GM23338 (cell line): ENCODE measurements around the gene SYNDIG1.

Source experiments
- CREB1 ChIP-seq: fragments of 250-450 bp; sonication (Bioruptor Pico); IDR thresholded peaks from 2 replicates; pipeline ENCODE4 v1.5.0; 2020; ENCODE audit warnings: low read depth, mild to moderate bottlenecking, moderate library complexity
- ETS1 ChIP-seq: IDR thresholded peaks from 2 replicates; pipeline ENCODE4 v1.6.1; 2016; ENCODE audit warnings: antibody characterized with exemption
- EZH2 ChIP-seq: fragments of 200-600 bp; sonication (generic); IDR thresholded peaks from one replicate; pipeline ENCODE4 v1.8.0; 2017; ENCODE audit warnings: antibody characterized with exemption, mild to moderate bottlenecking, low read depth; ENCODE audit not compliant: unreplicated experiment
- EZH2phosphoT487 ChIP-seq: fragments of 200-600 bp; sonication (generic); IDR thresholded peaks from one replicate; pipeline ENCODE4 v1.8.1; 2018; ENCODE audit warnings: antibody characterized with exemption; ENCODE audit not compliant: unreplicated experiment
- POLR2AphosphoS5 ChIP-seq: IDR thresholded peaks from 2 replicates; pipeline ENCODE4 v1.6.1; 2016; ENCODE audit warnings: antibody characterized with exemption, low read depth
- REST ChIP-seq: IDR thresholded peaks from one replicate; pipeline ENCODE4 v1.6.1; 2018; ENCODE audit warnings: antibody characterized with exemption; ENCODE audit not compliant: unreplicated experiment
- ZNF331 ChIP-seq: fragments of 250-450 bp; sonication (Bioruptor Pico); IDR thresholded peaks from 2 replicates; pipeline ENCODE4 v1.5.0; 2020; ENCODE audit warnings: low read depth, mild to moderate bottlenecking, moderate library complexity
- ZNF462 ChIP-seq: fragments of 250-450 bp; sonication (Bioruptor Pico); IDR thresholded peaks from 2 replicates; pipeline ENCODE4 v1.5.0; 2020; ENCODE audit warnings: mild to moderate bottlenecking, moderate library complexity
- TF ChIP-seq, protein P1 (sequence below), 2 experiments: fragments of 200-600 bp in 1 of 2; sonication (generic) in 1 of 2; conservative IDR thresholded peaks; 2 replicates each; pipeline versions ENCODE4 v1.5.1 to v1.6.1; 2016 to 2017; ENCODE audit warnings: antibody characterized with exemption in 2 of 2, low read depth in 2 of 2, mild to moderate bottlenecking in 2 of 2, moderate library complexity in 1 of 2

- TF ChIP-seq, protein P1, sequence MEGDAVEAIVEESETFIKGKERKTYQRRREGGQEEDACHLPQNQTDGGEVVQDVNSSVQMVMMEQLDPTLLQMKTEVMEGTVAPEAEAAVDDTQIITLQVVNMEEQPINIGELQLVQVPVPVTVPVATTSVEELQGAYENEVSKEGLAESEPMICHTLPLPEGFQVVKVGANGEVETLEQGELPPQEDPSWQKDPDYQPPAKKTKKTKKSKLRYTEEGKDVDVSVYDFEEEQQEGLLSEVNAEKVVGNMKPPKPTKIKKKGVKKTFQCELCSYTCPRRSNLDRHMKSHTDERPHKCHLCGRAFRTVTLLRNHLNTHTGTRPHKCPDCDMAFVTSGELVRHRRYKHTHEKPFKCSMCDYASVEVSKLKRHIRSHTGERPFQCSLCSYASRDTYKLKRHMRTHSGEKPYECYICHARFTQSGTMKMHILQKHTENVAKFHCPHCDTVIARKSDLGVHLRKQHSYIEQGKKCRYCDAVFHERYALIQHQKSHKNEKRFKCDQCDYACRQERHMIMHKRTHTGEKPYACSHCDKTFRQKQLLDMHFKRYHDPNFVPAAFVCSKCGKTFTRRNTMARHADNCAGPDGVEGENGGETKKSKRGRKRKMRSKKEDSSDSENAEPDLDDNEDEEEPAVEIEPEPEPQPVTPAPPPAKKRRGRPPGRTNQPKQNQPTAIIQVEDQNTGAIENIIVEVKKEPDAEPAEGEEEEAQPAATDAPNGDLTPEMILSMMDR (conservative IDR thresholded peaks at IDR 0.05; ENCODE audit: low read depth in 2 of 2): no peak
- TF ChIP-seq ZNF462 (no peak), ZNF331 (CRISPR knock-in tag) (no peak), EZH2phosphoT487 (no peak), POLR2AphosphoS5 (no peak), REST (no peak), EZH2 (no peak), CREB1 (CRISPR knock-in tag) (no peak), ETS1 (no peak)
Measured at GRCh38 chr20:24604966-24605665, 135.7 kb downstream of the SYNDIG1 start.
